Hepatocyte (in vitro differentiated cells): Measurements from ENCODE around the gene MRPL36. TPM values are rescaled to one million over a fixed set of nuclear protein-coding genes. Genes with fewer than 3 reads are reported as not detected.
A peak's percentile ranks its signal among the peaks of the same experiment; 100 is the strongest.

ENCODE experiments used
- DNase-seq: peaks from one replicate; pipeline ENCODE4 v3.0.0-alpha.2; 2016; ENCODE audit warnings: low spot score
- H2AFZ ChIP-seq: fragments of 200-600 bp; sonication (generic); 2 replicates; pipeline ENCODE4 v1.6.0; 2016; ENCODE audit warnings: antibody characterized with exemption, mild to moderate bottlenecking
- H3K27ac ChIP-seq: fragments of 200-600 bp; sonication (generic); 2 replicates; pipeline ENCODE4 v1.5.1; 2016; ENCODE audit warnings: mild to moderate bottlenecking
- H3K27me3 ChIP-seq: fragments of 200-600 bp; sonication (generic); 2 replicates; pipeline ENCODE4 v1.6.1; 2016
- H3K36me3 ChIP-seq: fragments of 200-600 bp; sonication (generic); replicated peaks from 2 replicates; pipeline ENCODE4 v1.5.1; 2016; ENCODE audit warnings: low read depth; ENCODE audit not compliant: insufficient read depth
- H3K4me1 ChIP-seq: fragments of 200-600 bp; sonication (generic); 2 replicates; pipeline ENCODE4 v1.5.1; 2016; ENCODE audit warnings: mild to moderate bottlenecking, moderate library complexity; ENCODE audit not compliant: insufficient read depth
- H3K4me2 ChIP-seq: fragments of 200-600 bp; sonication (generic); 2 replicates; pipeline ENCODE4 v1.6.0; 2016
- H3K4me3 ChIP-seq: fragments of 200-600 bp; sonication (generic); 2 replicates; pipeline ENCODE4 v1.5.1; 2016; ENCODE audit warnings: mild to moderate bottlenecking
- H3K79me2 ChIP-seq: fragments of 200-600 bp; sonication (generic); 2 replicates; pipeline ENCODE4 v1.6.0; 2017; ENCODE audit warnings: mild to moderate bottlenecking
- H3K9me2 ChIP-seq: fragments of 200-600 bp; sonication (generic); replicated peaks from 2 replicates; pipeline ENCODE4 v1.6.0; 2017; ENCODE audit warnings: mild to moderate bottlenecking; ENCODE audit not compliant: insufficient read depth
- H3K9me3 ChIP-seq: fragments of 200-600 bp; sonication (generic); 2 replicates; pipeline ENCODE4 v1.5.1; 2016; ENCODE audit warnings: low read depth, mild to moderate bottlenecking
- H4K20me1 ChIP-seq: fragments of 200-600 bp; sonication (generic); 2 replicates; pipeline ENCODE4 v1.6.0; 2016; ENCODE audit warnings: mild to moderate bottlenecking; ENCODE audit not compliant: insufficient read depth, poor library complexity, severe bottlenecking
- CTCF ChIP-seq: fragments of 200-600 bp; sonication (generic); IDR thresholded peaks from 2 replicates; pipeline ENCODE4 v1.5.1; 2016; ENCODE audit warnings: antibody characterized with exemption, mild to moderate bottlenecking; ENCODE audit not compliant: poor library complexity
- EZH2 ChIP-seq: fragments of 200-600 bp; sonication (generic); IDR thresholded peaks from 2 replicates; pipeline ENCODE4 v1.6.1; 2016; ENCODE audit warnings: antibody characterized with exemption, mild to moderate bottlenecking, borderline replicate concordance
- EZH2phosphoT487 ChIP-seq: fragments of 200-600 bp; sonication (generic); IDR thresholded peaks from one replicate; pipeline ENCODE4 v1.6.1; 2018; ENCODE audit warnings: antibody characterized with exemption, mild to moderate bottlenecking, low read depth, moderate library complexity; ENCODE audit not compliant: unreplicated experiment, severe bottlenecking
- WGBS: methylation state at CpG from one replicate; pipeline ENCODE4 v1.1.6; 2016; ENCODE audit warnings: low lambda C conversion rate; ENCODE audit errors: missing lambda C conversion rate; 5-methylcytosine and 5-hydroxymethylcytosine counted together
- polyA plus RNA-seq: library from polyadenylated mRNA; unstranded; fragments of >200 nt; fragmentation: Nextera tagmentation; extraction: Ambion mirVana; gene quantifications from 2 replicates; pipeline ENCODE4 v1.2.1, GENCODE V29; 2016
- total RNA-seq: library from RNA; depleted of rRNA; stranded (reverse); fragments of >200 nt; gene quantifications from 2 replicates; pipeline ENCODE4 v1.2.3, GENCODE V29; 2014

MRPL36 gene
- total and polyA plus RNA-seq, 2 experiments from 2014 or later = 25.6 to 107 TPM

GRCh38 chr5:1778138-1779020 lies 21.3 kb downstream of the MRPL36 start:
- H3K4me2 ChIP-seq = no peak overlapping the region
- no peaks in the 10 kb centered on the region for H3K79me2 ChIP-seq
- TF ChIP-seq EZH2phosphoT487 (no peak), EZH2 (no peak)
- no peak overlapping the region for H3K4me3 ChIP-seq
- H3K27ac ChIP-seq = no peak overlapping the region
- no peaks in the 10 kb centered on the region for H4K20me1 ChIP-seq
- H2AFZ ChIP-seq = no peak overlapping the region
- H3K9me3 ChIP-seq = no peaks in the 10 kb centered on the region
- H3K27me3 ChIP-seq = no peaks in the 10 kb centered on the region
- H3K9me2 ChIP-seq = no peaks in the 10 kb centered on the region
- 80% methylated on average over 19 of the region's 19 CpGs for WGBS
- DNase-seq = no peak
- no peaks in the 10 kb centered on the region for H3K36me3 ChIP-seq
- H3K4me1 ChIP-seq = no peaks in the 10 kb centered on the region

- Histone ChIP-seq H3K4me2 (no peak overlapping the region), H2AFZ (no peak overlapping the region), H3K36me3 (no peaks in the 10 kb centered on the region), H3K4me3 (no peak overlapping the region), H3K27me3 (no peaks in the 10 kb centered on the region), H3K9me3 (no peaks in the 10 kb centered on the region), H3K79me2 (no peaks in the 10 kb centered on the region), H3K27ac (no peak overlapping the region), H3K9me2 (no peaks in the 10 kb centered on the region), H4K20me1 (no peaks in the 10 kb centered on the region), H3K4me1 (no peaks in the 10 kb centered on the region)
- TF ChIP-seq EZH2 = no peak
- TF ChIP-seq EZH2phosphoT487 = no peak
- TF ChIP-seq CTCF = no peak
- WGBS = 89% methylated on average over 31 of the region's 31 CpGs
- no peak for DNase-seq
These were observed 22.1 kb downstream of the MRPL36 start for GRCh38 chr5:1777281-1778137.

- Histone ChIP-seq H3K27ac (no peak overlapping the region), H3K9me3 (no peaks in the 10 kb centered on the region), H3K4me1 (no peaks in the 10 kb centered on the region), H3K9me2 (no peaks in the 10 kb centered on the region), H3K4me3 (no peak overlapping the region), H3K36me3 (no peaks in the 10 kb centered on the region), H3K79me2 (no peaks in the 10 kb centered on the region), H3K4me2 (no peak overlapping the region), H3K27me3 (no peaks in the 10 kb centered on the region), H4K20me1 (no peaks in the 10 kb centered on the region), H2AFZ (no peak overlapping the region)
- no peak for DNase-seq
- 83% methylated on average over 6 of the region's 6 CpGs for WGBS
- no peak for TF ChIP-seq EZH2phosphoT487
- TF ChIP-seq EZH2 = no peak
- TF ChIP-seq CTCF = no peak
These were observed 22.8 kb downstream of the MRPL36 start for GRCh38 chr5:1776831-1777230.

- TF ChIP-seq EZH2 (no peak), CTCF (peak; percentile 29)
These were observed 27.0 kb downstream of the MRPL36 start for GRCh38 chr5:1772634-1773033.

More at GRCh38 chr5:1772634-1773033, 27.0 kb downstream of the MRPL36 start:
- Histone ChIP-seq H4K20me1 (no peaks in the 10 kb centered on the region), H3K4me1 (no peaks in the 10 kb centered on the region), H3K27ac (no peak overlapping the region), H3K9me3 (no peaks in the 10 kb centered on the region), H3K79me2 (no peaks in the 10 kb centered on the region), H3K36me3 (no peaks in the 10 kb centered on the region), H3K4me3 (no peak overlapping the region), H3K9me2 (no peaks in the 10 kb centered on the region), H3K4me2 (no peak overlapping the region), H2AFZ (no peak overlapping the region), H3K27me3 (no peaks in the 10 kb centered on the region)
- DNase-seq = peak; percentile 38
- WGBS = 38% methylated on average over 5 of the region's 5 CpGs
